Neuronal stem cell (in vitro differentiated cells): ENCODE measurements around the gene TNFAIP3.
"Not testable (repeated sequence)": the region's sequence is repeated elsewhere in the genome, so short reads cannot be mapped to it uniquely, and the experiment has no call there.

Source experiments
- DNase-seq: peaks from one replicate; pipeline ENCODE4 v3.0.0-alpha.2; 2013; ENCODE audit warnings: low spot score
- H2AFZ ChIP-seq: one replicate; pipeline ENCODE4 v1.6.1; 2013; ENCODE audit warnings: mild to moderate bottlenecking, low read length, inconsistent platforms
- H2AK5ac ChIP-seq: 2 replicates; pipeline ENCODE4 v1.6.1; 2013; ENCODE audit warnings: low read depth, mild to moderate bottlenecking, inconsistent platforms, low read length, moderate library complexity, mixed read lengths
- H2BK120ac ChIP-seq: 2 replicates; pipeline ENCODE4 v1.6.1; 2013; ENCODE audit warnings: low read depth, mild to moderate bottlenecking, inconsistent platforms, low read length, moderate library complexity, mixed read lengths
- H2BK12ac ChIP-seq: one replicate; pipeline ENCODE4 v1.6.1; 2013; ENCODE audit warnings: low read length, inconsistent platforms
- H2BK15ac ChIP-seq: 2 replicates; pipeline ENCODE4 v1.6.1; 2013; ENCODE audit warnings: mild to moderate bottlenecking, low read length, inconsistent platforms, mixed read lengths
- H2BK5ac ChIP-seq: one replicate; pipeline ENCODE4 v1.6.1; 2013; ENCODE audit warnings: inconsistent platforms, mild to moderate bottlenecking, low read length, moderate library complexity
- H3K14ac ChIP-seq: one replicate; pipeline ENCODE4 v1.6.1; 2013; ENCODE audit warnings: low read length, inconsistent platforms
- H3K18ac ChIP-seq: 2 replicates; pipeline ENCODE4 v1.6.1; 2013; ENCODE audit warnings: low read length, inconsistent platforms
- H3K23ac ChIP-seq: 2 replicates; pipeline ENCODE4 v1.6.1; 2013; ENCODE audit warnings: low read depth, mild to moderate bottlenecking, mixed read lengths, low read length, inconsistent platforms; ENCODE audit not compliant: poor library complexity
- H3K27ac ChIP-seq: replicated peaks from 3 replicates; pipeline ENCODE4 v1.5.1; 2013; ENCODE audit warnings: low read length, inconsistent platforms
- H3K27me3 ChIP-seq, 3 experiments: 2 replicates each; pipeline ENCODE4 v1.6.1; 2013; ENCODE audit warnings: low read length in 3 of 3, mild to moderate bottlenecking in 2 of 3, inconsistent platforms in 1 of 3, low read depth in 1 of 3, mixed read lengths in 1 of 3, moderate library complexity in 1 of 3; ENCODE audit not compliant: control insufficient read depth in 3 of 3, insufficient read depth in 3 of 3
- H3K36me3 ChIP-seq, 2 donors: replicated peaks in 1 of 2; 2 replicates each; pipeline ENCODE4 v1.6.1; 2013; ENCODE audit warnings: low read length in 2 of 2; ENCODE audit not compliant: control insufficient read depth in 2 of 2, insufficient read depth in 2 of 2
- H3K4ac ChIP-seq: 2 replicates; pipeline ENCODE4 v1.6.1; 2013; ENCODE audit warnings: inconsistent platforms, mild to moderate bottlenecking, low read length, moderate library complexity
- H3K4me1 ChIP-seq, 2 donors: 1 replicate in 1 of 2; 2 replicates in 1 of 2; pipeline ENCODE4 v1.6.1; 2013; ENCODE audit warnings: low read length in 2 of 2, low read depth in 1 of 2; ENCODE audit not compliant: control insufficient read depth in 2 of 2, insufficient read depth in 1 of 2
- H3K4me2 ChIP-seq: one replicate; pipeline ENCODE4 v1.6.1; 2013; ENCODE audit warnings: mild to moderate bottlenecking, low read length, inconsistent platforms; ENCODE audit not compliant: insufficient read depth, poor library complexity, severe bottlenecking
- H3K4me3 ChIP-seq, 2 donors: 2 replicates each; pipeline ENCODE4 v1.5.1; 2013; ENCODE audit warnings: low read length in 2 of 2, mild to moderate bottlenecking in 2 of 2, inconsistent platforms in 1 of 2, moderate library complexity in 1 of 2
- H3K79me1 ChIP-seq: one replicate; pipeline ENCODE4 v1.6.1; 2013; ENCODE audit warnings: low read depth, mild to moderate bottlenecking, inconsistent platforms, low read length, moderate library complexity
- H3K9ac ChIP-seq: one replicate; pipeline ENCODE4 v1.6.1; 2013; ENCODE audit warnings: mild to moderate bottlenecking, low read depth, low read length, inconsistent platforms; ENCODE audit not compliant: poor library complexity
- H3K9me3 ChIP-seq, 2 donors: replicated peaks in 1 of 2; 2 replicates each; pipeline versions ENCODE3 to v1.6.1; 2013; ENCODE audit warnings: low read length in 2 of 2, mild to moderate bottlenecking in 2 of 2, inconsistent platforms in 1 of 2, low read depth in 1 of 2, mixed read lengths in 1 of 2, moderate library complexity in 1 of 2; ENCODE audit not compliant: control insufficient read depth in 2 of 2, insufficient read depth in 1 of 2
- H4K8ac ChIP-seq: one replicate; pipeline ENCODE4 v1.6.1; 2013; ENCODE audit warnings: low read depth, mild to moderate bottlenecking, inconsistent platforms, low read length, moderate library complexity
- H4K91ac ChIP-seq: one replicate; pipeline ENCODE4 v1.6.1; 2013; ENCODE audit warnings: low read length, low read depth, mild to moderate bottlenecking, inconsistent platforms; ENCODE audit not compliant: poor library complexity
- WGBS, 2 donors: extraction: QIAGEN DNeasy Blood & Tissue Kit; methylation state at CpG; one replicate each; pipeline ENCODE4 v1.1.7; 2013; ENCODE audit warnings: missing lambda C conversion rate in 2 of 2, mixed read lengths in 1 of 2; ENCODE audit not compliant: insufficient read length in 2 of 2, insufficient replicate concordance in 1 of 2; ENCODE audit errors: extremely low coverage in 2 of 2; 5-methylcytosine and 5-hydroxymethylcytosine counted together

The TNFAIP3 gene

GRCh38 chr6:137884149-137884909 lies 17.3 kb downstream of the TNFAIP3 start:
- Histone ChIP-seq H2BK120ac (no peak overlapping the region), H3K36me3 (peaks cover 8 to 20% of the 10 kb centered on the region in 2 donors), H3K4ac (no peak overlapping the region), H3K27me3 (no peaks in the 10 kb centered on the region), H3K18ac (no peak overlapping the region), H2AFZ (no peak overlapping the region), H3K4me2 (no peak overlapping the region), H2BK12ac (no peak overlapping the region), H2AK5ac (no peak overlapping the region), H3K14ac (no peak overlapping the region), H3K79me1 (no peaks in the 10 kb centered on the region), H3K9ac (no peak overlapping the region), H3K4me3 (no peak overlapping the region), H4K8ac (no peak overlapping the region), H2BK15ac (no peak overlapping the region), H3K9me3 (no peaks in the 10 kb centered on the region), H2BK5ac (no peak overlapping the region), H4K91ac (no peak overlapping the region), H3K4me1 (peaks cover under 1 to 1% of the 10 kb centered on the region in 2 donors), H3K27ac (no peak overlapping the region), H3K23ac (no peak overlapping the region)
- WGBS, 2 donors = no CpG with 5 or more reads among the region's 5 CpGs
- DNase-seq = no peak

- H2BK5ac ChIP-seq = not testable (repeated sequence)
Measured at GRCh38 chr6:137884910-137885229, 17.8 kb downstream of the TNFAIP3 start.

GRCh38 chr6:137886226-137886625 lies 19.2 kb downstream of the TNFAIP3 start:
- not testable (repeated sequence) for H3K4me1 ChIP-seq

More at GRCh38 chr6:137884910-137885229, 17.8 kb downstream of the TNFAIP3 start:
- H3K36me3 ChIP-seq = peaks cover 8 to 19% of the 10 kb centered on the region in 2 donors
- H3K27ac ChIP-seq, H3K4ac ChIP-seq, H3K18ac ChIP-seq, H3K9me3 ChIP-seq, H4K91ac ChIP-seq, H2AFZ ChIP-seq, H3K4me2 ChIP-seq, H2BK120ac ChIP-seq, H4K8ac ChIP-seq, H3K23ac ChIP-seq, H3K9ac ChIP-seq, H2BK15ac ChIP-seq, H3K79me1 ChIP-seq, DNase-seq, H3K4me3 ChIP-seq, H3K27me3 ChIP-seq, H2AK5ac ChIP-seq, H2BK12ac ChIP-seq, H3K14ac ChIP-seq, H3K4me1 ChIP-seq: not testable (repeated sequence)

GRCh38 chr6:137890983-137891537 lies 24.0 kb downstream of the TNFAIP3 start:
- Histone ChIP-seq H3K4me2 (no peak overlapping the region), H3K4me3 (no peak overlapping the region), H2AK5ac (no peak overlapping the region), H2BK5ac (no peak overlapping the region), H2AFZ (peak overlapping the region; percentile 59), H3K36me3 (no peaks in the 10 kb centered on the region), H2BK12ac (no peak overlapping the region), H3K27ac (no peak overlapping the region), H3K79me1 (no peaks in the 10 kb centered on the region), H3K27me3 (no peaks in the 10 kb centered on the region), H2BK120ac (no peak overlapping the region), H3K23ac (no peak overlapping the region), H3K4me1 (no peaks in the 10 kb centered on the region), H3K9me3 (no peaks in the 10 kb centered on the region), H2BK15ac (no peak overlapping the region), H3K14ac (no peak overlapping the region), H3K18ac (no peak overlapping the region), H3K4ac (no peak overlapping the region), H4K91ac (no peak overlapping the region), H4K8ac (no peak overlapping the region), H3K9ac (no peak overlapping the region)
- WGBS, 2 donors = no CpG with 5 or more reads among the region's 2 CpGs
- DNase-seq = no peak

More at GRCh38 chr6:137886226-137886625, 19.2 kb downstream of the TNFAIP3 start:
- not testable (repeated sequence) for H3K27me3 ChIP-seq, H3K9ac ChIP-seq, H3K4me3 ChIP-seq, H4K91ac ChIP-seq, H2BK15ac ChIP-seq, H3K79me1 ChIP-seq, H2BK120ac ChIP-seq, DNase-seq, H2AFZ ChIP-seq, H3K4ac ChIP-seq, H4K8ac ChIP-seq, H3K23ac ChIP-seq, H2BK5ac ChIP-seq, H3K4me2 ChIP-seq, H3K9me3 ChIP-seq, H3K27ac ChIP-seq, H3K18ac ChIP-seq, H2BK12ac ChIP-seq, H2AK5ac ChIP-seq, H3K14ac ChIP-seq
- whole genome bisulfite sequencing, 2 donors = no CpG with 5 or more reads among the region's 3 CpGs
- peaks cover 5 to 11% of the 10 kb centered on the region in 2 donors for H3K36me3 ChIP-seq
